T-cell (primary cell): ENCODE data around the gene GADL1. TPM values are rescaled to one million over a fixed set of nuclear protein-coding genes. Genes with fewer than 3 reads are reported as not detected.

ENCODE experiments used
- ATAC-seq, 4 experiments: fragments of 200-7000 bp in 3 of 4; fragments of 150-1000 bp in 1 of 4; cut with Tn5 transposase; replicated peaks in 1 of 4; 1 replicate in 3 of 4; 2 replicates in 1 of 4; pipeline ENCODE4 v1.10.0; 2021; ENCODE audit warnings: moderate library complexity in 3 of 4, mild to moderate bottlenecking in 2 of 4, moderate number of reproducible peaks in 1 of 4
- CTCF ChIA-PET, 2 donors: fragments of 300-600 bp; sonication (Branson Sonifier 250); formaldehyde crosslinking; loops; one replicate each; lab custom pipeline; 2022; ENCODE audit warnings: antibody characterized with exemption in 2 of 2; lab: Charles Lee
- POLR2A ChIA-PET, 2 donors: fragments of 300-600 bp; sonication (Branson Sonifier 250); formaldehyde crosslinking; loops; one replicate each; lab custom pipeline; 2022; ENCODE audit warnings: antibody characterized with exemption in 2 of 2; lab: Charles Lee
- DNase-seq, 35 experiments: peaks; one replicate each; pipeline versions ENCODE4 v3.0.0 to v3.0.0-alpha.2; 2013 to 2023
- H3K27ac ChIP-seq: one replicate; pipeline ENCODE4 v1.5.1; 2013; ENCODE audit warnings: low read length
- H3K27me3 ChIP-seq, 2 experiments: replicated peaks in 1 of 2; 1 replicate in 1 of 2; 2 replicates in 1 of 2; pipeline versions ENCODE4 v1.6.1 to v1.7.0; 2013; ENCODE audit warnings: low read length in 1 of 2, mixed read lengths in 1 of 2; ENCODE audit not compliant: control insufficient read depth in 2 of 2, insufficient read depth in 2 of 2; ENCODE audit errors: extremely low read depth in 1 of 2
- H3K36me3 ChIP-seq, 2 donors: 1 replicate in 1 of 2; 2 replicates in 1 of 2; pipeline versions ENCODE4 v1.6.1 to v1.7.0; 2013; ENCODE audit warnings: low read length in 1 of 2; ENCODE audit not compliant: control insufficient read depth in 2 of 2, insufficient read depth in 1 of 2; ENCODE audit errors: extremely low read depth in 1 of 2
- H3K4me1 ChIP-seq, 2 experiments: 1 replicate in 1 of 2; 2 replicates in 1 of 2; pipeline versions ENCODE4 v1.6.1 to v1.7.0; 2013; ENCODE audit warnings: low read length in 2 of 2, mixed read lengths in 1 of 2; ENCODE audit not compliant: insufficient read depth in 2 of 2, control insufficient read depth in 1 of 2; ENCODE audit errors: extremely low read depth in 1 of 2
- H3K4me3 ChIP-seq, 2 donors: 1 replicate in 1 of 2; 2 replicates in 1 of 2; pipeline versions ENCODE4 v1.5.1 to v1.7.0; 2013; ENCODE audit warnings: mild to moderate bottlenecking in 2 of 2, low read length in 1 of 2, moderate library complexity in 1 of 2; ENCODE audit not compliant: control insufficient read depth in 1 of 2; ENCODE audit errors: extremely low read depth in 1 of 2
- H3K9me3 ChIP-seq: 2 replicates; pipeline ENCODE4 v1.7.0; 2013
- H3K27ac Mint-ChIP-seq, 2 donors: one replicate each; pipeline ENCODE4 v1.8.0; 2020 to 2021; ENCODE audit warnings: mild to moderate bottlenecking in 2 of 2, mixed read lengths in 2 of 2
- H3K27me3 Mint-ChIP-seq, 2 donors: one replicate each; pipeline ENCODE4 v1.8.0; 2021 to 2022; ENCODE audit warnings: mixed read lengths in 2 of 2
- H3K36me3 Mint-ChIP-seq: one replicate; pipeline ENCODE4 v1.8.0; 2021; ENCODE audit warnings: mixed read lengths
- H3K4me1 Mint-ChIP-seq, 3 donors: one replicate each; pipeline ENCODE4 v1.8.0; 2020 to 2022; ENCODE audit warnings: mixed read lengths in 3 of 3, mild to moderate bottlenecking in 1 of 3
- H3K4me3 Mint-ChIP-seq, 3 donors: one replicate each; pipeline ENCODE4 v1.8.0; 2020 to 2022; ENCODE audit warnings: mild to moderate bottlenecking in 3 of 3, mixed read lengths in 3 of 3, moderate library complexity in 3 of 3
- H3K9me3 Mint-ChIP-seq, 3 donors: one replicate each; pipeline ENCODE4 v1.8.0; 2020 to 2022; ENCODE audit warnings: mixed read lengths in 3 of 3
- WGBS: methylation state at CpG from one replicate; pipeline ENCODE4 v1.1.5; 2013; ENCODE audit warnings: missing lambda C conversion rate; ENCODE audit not compliant: insufficient coverage; 5-methylcytosine and 5-hydroxymethylcytosine counted together
- total RNA-seq, 35 experiments: library from RNA in 6 of 35; stranded (reverse) in 6 of 35; fragments of 120-200 nt in 1 of 35; gene quantifications; one replicate each; pipeline versions ENCODE4 v1.2.1 to v1.2.4 and lab custom pipeline; 2013 to 2026

The GADL1 gene
- total RNA-seq, 5 donors from 2014 or later (not counting 1 experiment from before 2014, with no cell fraction given) = not detected

DNA sequence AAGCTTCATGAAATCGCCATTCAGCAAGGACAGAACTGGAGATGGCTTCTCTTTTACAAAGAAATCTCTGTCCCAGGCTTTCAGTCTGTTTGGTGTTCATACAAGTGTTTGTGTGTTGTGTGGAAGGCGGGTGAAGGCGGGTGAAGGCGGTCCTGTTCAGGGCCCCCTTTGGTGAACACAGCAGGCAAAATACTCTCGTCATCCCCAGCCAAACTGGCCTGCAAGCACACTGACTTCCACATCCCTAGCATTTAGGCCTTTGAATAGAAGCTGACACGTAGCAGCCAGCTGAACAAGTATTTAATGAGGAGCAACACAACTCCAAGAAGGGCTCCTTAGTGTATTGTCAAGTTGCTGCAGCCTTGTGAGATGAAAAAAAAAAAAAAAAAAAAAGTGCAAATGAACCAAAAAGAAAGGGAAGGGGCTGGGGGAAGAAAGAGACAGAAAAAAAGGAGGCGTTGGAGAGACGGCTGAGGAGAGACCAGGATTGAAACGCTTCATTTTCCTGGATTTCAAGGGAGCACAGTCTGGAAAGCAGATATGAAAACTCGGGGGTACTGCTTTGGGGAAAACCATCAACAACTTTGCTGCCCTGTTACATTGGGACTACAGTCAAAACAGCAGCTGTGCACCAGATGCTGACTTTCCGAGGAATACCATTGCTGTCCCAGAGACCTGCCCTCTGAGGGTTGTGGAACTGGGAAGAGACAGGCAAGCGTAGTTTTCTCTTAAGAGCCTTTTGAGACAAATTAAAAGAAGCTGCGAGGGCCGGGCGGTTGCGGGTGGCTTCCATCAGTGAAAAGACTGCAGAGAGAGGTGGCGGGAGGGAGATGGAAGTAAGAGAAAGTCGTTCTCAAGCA, 213.4 kb downstream of the GADL1 start:
- no peaks in the 10 kb centered on the region for H3K27me3 Mint-ChIP-seq
- Histone ChIP-seq H3K27me3 (no peaks in the 10 kb centered on the region), H3K4me3 (no peak overlapping the region), H3K4me1 (peaks cover 58 to 71% of the 10 kb centered on the region in 2 experiments), H3K36me3 (peaks cover 5 to 84% of the 10 kb centered on the region in 2 donors), H3K9me3 (no peaks in the 10 kb centered on the region), H3K27ac (peak overlapping the region; percentile 20)
- peak overlapping the region; percentile 82 for H3K27ac Mint-ChIP-seq
- ChIA-PET CTCF (interaction anchor here (0.6 to 1.0 kb wide), 5 partner anchors 11 to 361 kb away, joined by 3 to 5 read pairs (median 3); no protein-coding TSS in a partner anchor), POLR2A (interaction anchor here in 1 of 2 donors (0.7 kb wide), 2 partner anchors 76 to 255 kb away, joined by 4 to 6 read pairs; no protein-coding TSS in a partner anchor)
- ATAC-seq (peak in 1 of 4 experiments; percentile 15), DNase-seq (no peak)
- peak overlapping the region; percentile 52 to 68 (median 60) for H3K4me3 Mint-ChIP-seq
- 86% methylated on average over 14 of the region's 18 CpGs for WGBS
- peaks cover 76% of the 10 kb centered on the region for H3K36me3 Mint-ChIP-seq
- no peaks in the 10 kb centered on the region for H3K9me3 Mint-ChIP-seq
- peaks cover 95 to 98% (median 96%) of the 10 kb centered on the region in 3 donors for H3K4me1 Mint-ChIP-seq

- no peak for ATAC-seq
- Histone ChIP-seq H3K36me3 (peaks cover 5 to 84% of the 10 kb centered on the region in 2 donors), H3K27ac (peak overlapping the region; percentile 9), H3K4me1 (peaks cover 55 to 75% of the 10 kb centered on the region in 2 experiments), H3K9me3 (no peaks in the 10 kb centered on the region), H3K27me3 (no peaks in the 10 kb centered on the region), H3K4me3 (no peak overlapping the region)
- peaks cover 94 to 98% (median 96%) of the 10 kb centered on the region in 3 donors for H3K4me1 Mint-ChIP-seq
- no peaks in the 10 kb centered on the region for H3K27me3 Mint-ChIP-seq
- no peaks in the 10 kb centered on the region for H3K9me3 Mint-ChIP-seq
- peak overlapping the region; percentile 81 to 84 for H3K27ac Mint-ChIP-seq
- H3K36me3 Mint-ChIP-seq = peaks cover 81% of the 10 kb centered on the region
- no peak for DNase-seq
- CTCF ChIA-PET = interaction anchor here (0.5 to 0.8 kb wide), 2 partner anchors 14 to 56 kb away, joined by 4 to 9 read pairs; no protein-coding TSS in a partner anchor
- POLR2A ChIA-PET = interaction anchor here (0.5 to 1.2 kb wide), 7 partner anchors 21 to 1877 kb away, joined by 3 to 15 read pairs (median 3); no protein-coding TSS in a partner anchor
- H3K4me3 Mint-ChIP-seq = peak overlapping the region in 2 of 3 donors; percentile 9 to 43
Measured at GRCh38 chr3:30679045-30679444, 215.4 kb downstream of the GADL1 start.

DNA sequence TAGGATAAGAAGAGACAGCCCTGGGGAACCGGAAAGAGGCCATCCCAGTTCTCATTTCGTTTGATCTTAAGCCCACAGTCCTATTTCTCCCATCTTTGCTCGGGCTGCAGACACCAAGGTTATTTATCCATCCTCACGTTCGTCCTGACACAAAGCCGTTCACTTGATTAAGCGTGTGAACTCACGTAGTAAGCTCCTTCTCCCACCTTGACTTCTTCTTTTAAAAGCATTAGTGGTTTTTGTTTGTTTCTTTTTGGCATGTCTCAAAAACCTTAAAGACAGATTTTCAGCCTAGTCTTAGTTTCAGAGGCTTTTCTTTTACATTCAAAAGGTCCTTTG, 217.1 kb downstream of the GADL1 start:
- ATAC-seq (no peak), DNase-seq (no peak)
- WGBS = 100% methylated on average over 1 of the region's 8 CpGs
- Histone ChIP-seq H3K36me3 (peaks cover 5 to 83% of the 10 kb centered on the region in 2 donors), H3K4me3 (no peak overlapping the region), H3K27me3 (no peaks in the 10 kb centered on the region), H3K27ac (no peak overlapping the region), H3K9me3 (no peaks in the 10 kb centered on the region), H3K4me1 (peaks cover 51 to 75% of the 10 kb centered on the region in 2 experiments)
- H3K27ac Mint-ChIP-seq = peak overlapping the region; percentile 72 to 95
- H3K4me3 Mint-ChIP-seq = peak overlapping the region; percentile 4 to 53 (median 44)
- no peaks in the 10 kb centered on the region for H3K9me3 Mint-ChIP-seq
- ChIA-PET POLR2A (interaction anchor here in 1 of 2 donors (0.7 to 1.1 kb wide), 3 partner anchors 13 to 41 kb away, joined by 3 read pairs; no protein-coding TSS in a partner anchor), CTCF (interaction anchor here (0.8 to 1.6 kb wide), 4 partner anchors 11 to 91 kb away, joined by 3 read pairs; no protein-coding TSS in a partner anchor)
- no peaks in the 10 kb centered on the region for H3K27me3 Mint-ChIP-seq
- peaks cover 89% of the 10 kb centered on the region for H3K36me3 Mint-ChIP-seq
- peaks cover 95 to 98% (median 96%) of the 10 kb centered on the region in 3 donors for H3K4me1 Mint-ChIP-seq

- H3K4me3 ChIP-seq = peak overlapping the region in 1 of 2 donors; percentile 33
- DNase-seq (no peak), ATAC-seq (no peak)
- Mint-ChIP-seq H3K27ac (peak overlapping the region; percentile 73 to 95), H3K4me1 (peaks cover 95 to 98% (median 96%) of the 10 kb centered on the region in 3 donors), H3K4me3 (peak overlapping the region; percentile 44 to 57 (median 47)), H3K9me3 (no peaks in the 10 kb centered on the region), H3K36me3 (peaks cover 89% of the 10 kb centered on the region), H3K27me3 (no peaks in the 10 kb centered on the region)
- ChIA-PET POLR2A (interaction anchor here in 1 of 2 donors (0.7 to 1.1 kb wide), 3 partner anchors 12 to 41 kb away, joined by 3 read pairs; no protein-coding TSS in a partner anchor), CTCF (interaction anchor here (0.8 to 1.6 kb wide), 4 partner anchors 12 to 91 kb away, joined by 3 read pairs; no protein-coding TSS in a partner anchor)
- H3K27ac ChIP-seq = no peak overlapping the region
- peaks cover 51 to 71% of the 10 kb centered on the region in 2 experiments for H3K4me1 ChIP-seq
- no CpG with 5 or more reads among the region's 4 CpGs for WGBS
- no peaks in the 10 kb centered on the region for H3K27me3 ChIP-seq
- no peaks in the 10 kb centered on the region for H3K9me3 ChIP-seq
- H3K36me3 ChIP-seq = peaks cover 2 to 86% of the 10 kb centered on the region in 2 donors
Measured at GRCh38 chr3:30676424-30677346, 217.8 kb downstream of the GADL1 start.
